Panc1 (cell line): Measurements from ENCODE around the gene MCRIP2. TPM values are rescaled to one million over a fixed set of nuclear protein-coding genes. Genes with fewer than 3 reads are reported as not detected.
A peak's percentile ranks its signal among the peaks of the same experiment; 100 is the strongest.

Source experiments
- ATAC-seq: fragments of 200-7000 bp; cut with Tn5 transposase; 2 replicates; pipeline ENCODE4 v1.9.1; 2020; ENCODE audit warnings: mild to moderate bottlenecking, moderate library complexity
- BruUV-seq: library from RNA; stranded (reverse); fragments of 400-500 nt; replicated peaks from 2 replicates; lab custom pipeline; 2021; lab: Mats Ljungman, UMichigan
- CTCF ChIA-PET: fragments of 300-600 bp; sonication (Branson Sonifier 250); formaldehyde crosslinking; loops from one replicate; lab custom pipeline; 2022; ENCODE audit warnings: antibody characterized with exemption; lab: Charles Lee
- POLR2A ChIA-PET: fragments of 300-600 bp; sonication (Branson Sonifier 250); formaldehyde crosslinking; loops from one replicate; lab custom pipeline; 2022; ENCODE audit warnings: antibody characterized with exemption; lab: Charles Lee
- DNase-seq: peaks from one replicate; pipeline ENCODE4 v3.0.0-alpha.2; 2010; ENCODE audit warnings: low read depth, low spot score
- H3K27ac ChIP-seq: 2 replicates; pipeline ENCODE4 v1.5.1; 2011; ENCODE audit warnings: mild to moderate bottlenecking, low read length, inconsistent platforms
- H3K27me3 ChIP-seq: fragments of 200-500 bp; sonication (Bioruptor generic); 2 replicates; pipeline ENCODE4 v1.6.0; 2014; ENCODE audit warnings: low read length, inconsistent platforms; ENCODE audit not compliant: control insufficient read depth, insufficient read depth
- H3K36me3 ChIP-seq: fragments of 200-500 bp; sonication (Bioruptor generic); 2 replicates; pipeline ENCODE4 v1.5.1; 2014; ENCODE audit warnings: inconsistent platforms, mild to moderate bottlenecking, low read length, moderate library complexity; ENCODE audit not compliant: control insufficient read depth, insufficient read depth
- H3K4me1 ChIP-seq: 2 replicates; pipeline ENCODE4 v1.5.1; 2011; ENCODE audit warnings: inconsistent platforms, mild to moderate bottlenecking, low read length, moderate library complexity; ENCODE audit not compliant: control insufficient read depth, insufficient read depth
- H3K4me3 ChIP-seq, 2 experiments: 2 replicates each; pipeline ENCODE4 v1.5.1; 2011 to 2012; ENCODE audit warnings: low read depth in 2 of 2, low read length in 2 of 2, mild to moderate bottlenecking in 2 of 2, inconsistent platforms in 1 of 2, moderate library complexity in 1 of 2
- H3K9me3 ChIP-seq: fragments of 200-500 bp; sonication (Bioruptor generic); 2 replicates; pipeline ENCODE4 v1.5.1; 2014; ENCODE audit warnings: low read depth, mild to moderate bottlenecking, inconsistent platforms, low read length, moderate library complexity; ENCODE audit not compliant: control insufficient read depth, insufficient read depth
- CTCF ChIP-seq: fragments of 450-650 bp; IDR thresholded peaks from 2 replicates; pipeline ENCODE4 v1.5.1; 2017; ENCODE audit warnings: mild to moderate bottlenecking
- POLR2AphosphoS5 ChIP-seq: IDR thresholded peaks from 2 replicates; pipeline ENCODE4 v1.6.1; 2012; ENCODE audit warnings: mild to moderate bottlenecking, low read depth, low read length, moderate library complexity
- REST ChIP-seq, 2 experiments: IDR thresholded peaks; 2 replicates each; pipeline ENCODE4 v1.6.1; 2011 to 2012; ENCODE audit warnings: low read depth in 2 of 2, control low read depth in 1 of 2, low read length in 1 of 2, mild to moderate bottlenecking in 1 of 2, moderate library complexity in 1 of 2; ENCODE audit not compliant: insufficient read depth in 1 of 2
- SIN3A ChIP-seq: IDR thresholded peaks from 2 replicates; pipeline ENCODE4 v1.6.1; 2012; ENCODE audit warnings: low read depth, mild to moderate bottlenecking, low read length, moderate library complexity, borderline replicate concordance; ENCODE audit not compliant: insufficient read depth
- TCF7L2 ChIP-seq: IDR thresholded peaks from 2 replicates; pipeline ENCODE4 v1.6.1; 2011; ENCODE audit warnings: mild to moderate bottlenecking, low read depth, low read length, inconsistent platforms
- in situ Hi-C: cut with HindIII; loops from 2 replicates; pipeline ENCODE4 v1.10.0; 2016; ENCODE audit warnings: low sequenced_read_pairs, low pct_unique_long_range_greater_than_20kb
- intact Hi-C: fragments of 100-400 bp; cut with micrococcal nuclease; formaldehyde crosslinking; loops from one replicate; pipeline ENCODE4 v1.10.0; 2022; ENCODE audit not compliant: unreplicated experiment
- total RNA-seq: library from RNA; stranded (reverse); gene quantifications from one replicate; pipeline ENCODE4 v1.2.1, GENCODE V29; 2021; ENCODE audit not compliant: unreplicated experiment

MCRIP2 gene
- total RNA-seq, 1 experiment from 2014 or later = 91.6 TPM

GRCh38 chr16:642189-643049, 791 bp downstream of the MCRIP2 start:
- POLR2A ChIA-PET = no interaction called here
- H3K36me3 ChIP-seq = no peaks in the 10 kb centered on the region
- H3K27ac ChIP-seq = peak overlapping the region; percentile 91
- no peaks in the 10 kb centered on the region for H3K27me3 ChIP-seq
- DNase-seq = no peak
- peaks cover 57% of the 10 kb centered on the region for H3K4me1 ChIP-seq
- no peaks in the 10 kb centered on the region for H3K9me3 ChIP-seq
- BruUV-seq = no TSS peak
- ATAC-seq = peak; percentile 49
- CTCF ChIA-PET = no interaction called here
- in situ Hi-C loops (no loop called here), intact Hi-C loops (no loop called here)
- TF ChIP-seq REST (IDR thresholded peaks at IDR 0.05; ENCODE audit: insufficient read depth in 1 of 2, low read depth in 2 of 2, low read length in 1 of 2) (no peak), POLR2AphosphoS5 (no peak), SIN3A (no peak), CTCF (no peak), TCF7L2 (no peak)
- H3K4me3 ChIP-seq = peak overlapping the region; percentile 64 to 75

GRCh38 chr16:643050-643368, 1.4 kb downstream of the MCRIP2 start:
- ATAC-seq = no peak
- DNase-seq = no peak
- CTCF ChIA-PET = no interaction called here
- TF ChIP-seq CTCF = no peak
- no peak for TF ChIP-seq POLR2AphosphoS5
- no peak for TF ChIP-seq SIN3A
- no peak for TF ChIP-seq REST (IDR thresholded peaks at IDR 0.05; ENCODE audit: insufficient read depth in 1 of 2, low read depth in 2 of 2, low read length in 1 of 2)
- no peak for TF ChIP-seq TCF7L2
- Histone ChIP-seq H3K36me3 (no peaks in the 10 kb centered on the region), H3K4me3 (peak overlapping the region; percentile 64 to 75), H3K27me3 (no peaks in the 10 kb centered on the region), H3K9me3 (no peaks in the 10 kb centered on the region), H3K4me1 (peaks cover 57% of the 10 kb centered on the region), H3K27ac (peak overlapping the region; percentile 91)
- in situ Hi-C loops (no loop called here), intact Hi-C loops (no loop called here)
- BruUV-seq = no TSS peak
- POLR2A ChIA-PET = no interaction called here
